Measurements from ENCODE around the gene PHEX. TPM values are rescaled to one million over a fixed set of nuclear protein-coding genes. Genes with fewer than 3 reads are reported as not detected.

Gene PHEX
- polyA plus RNA-seq, 1 donor (not counting 4 experiments of a cell fraction or from before 2014, with no cell fraction given) = 0.80 TPM

- Histone ChIP-seq H4K20me1 (ENCODE audit: control insufficient read depth, extremely low read depth, insufficient read depth, low read length) (no peaks in the 10 kb centered on the region), H3K9ac (ENCODE audit: control insufficient read depth, extremely low read depth, insufficient read depth, low read length) (no peak overlapping the region), H3K27me3 (ENCODE audit: control insufficient read depth, extremely low read depth, insufficient read depth, low read length) (no peaks in the 10 kb centered on the region), H3K4me3 (ENCODE audit: control insufficient read depth in 2 of 3, extremely low read depth in 1 of 3, insufficient read depth in 2 of 3, low read depth in 1 of 3, low read length in 3 of 3) (no peak overlapping the region), H2AFZ (ENCODE audit: control insufficient read depth, low read length) (no peak overlapping the region), H3K9me1 (ENCODE audit: control insufficient read depth, extremely low read depth, insufficient read depth, low read length) (no peaks in the 10 kb centered on the region), H3K79me2 (ENCODE audit: control insufficient read depth, insufficient read depth, low read length) (no peaks in the 10 kb centered on the region), H3K27ac (ENCODE audit: control insufficient read depth, insufficient read depth, low read length) (no peak overlapping the region), H3K36me3 (ENCODE audit: control insufficient read depth in 2 of 2, extremely low read depth in 1 of 2, insufficient read depth in 2 of 2, low read length in 2 of 2) (no peaks in the 10 kb centered on the region), H3K4me2 (ENCODE audit: control insufficient read depth, extremely low read depth, insufficient read depth, low read depth, low read length) (no peak overlapping the region), H3K4me1 (ENCODE audit: control insufficient read depth, extremely low read depth, insufficient read depth, low read length) (no peaks in the 10 kb centered on the region), H3K9me3 (ENCODE audit: control insufficient read depth, low read depth, low read length) (no peaks in the 10 kb centered on the region)
- dilution Hi-C loops (cut with MboI; ENCODE audit: extremely low pct_ligation_motif_present, low sequenced_read_pairs) = no loop called here
- FAIRE-seq (no peak), DNase-seq (ENCODE audit: low read depth, low spot score) (no peak)
- TF ChIP-seq EZH2 (IDR thresholded peaks at IDR 0.05; ENCODE audit: low read length) (no peak), CTCF (optimal IDR thresholded peaks at IDR 0.05 in 1 of 3, IDR thresholded peaks at IDR 0.05 in 1 of 3, conservative IDR thresholded peaks at IDR 0.05 in 1 of 3; ENCODE audit: extremely low read depth in 1 of 3, insufficient read depth in 2 of 3, low read length in 3 of 3) (no peak)
Observed at GRCh38 chrX:22095856-22096255, 63.7 kb downstream of the PHEX start.

GRCh38 chrX:22097012-22097694 is 65.0 kb downstream of the PHEX start:
- Histone ChIP-seq H3K4me2 (ENCODE audit: control insufficient read depth, extremely low read depth, insufficient read depth, low read depth, low read length) (no peak overlapping the region), H3K79me2 (ENCODE audit: control insufficient read depth, insufficient read depth, low read length) (no peaks in the 10 kb centered on the region), H3K9ac (ENCODE audit: control insufficient read depth, extremely low read depth, insufficient read depth, low read length) (no peak overlapping the region), H3K27ac (ENCODE audit: control insufficient read depth, insufficient read depth, low read length) (no peak overlapping the region), H3K27me3 (ENCODE audit: control insufficient read depth, extremely low read depth, insufficient read depth, low read length) (no peaks in the 10 kb centered on the region), H2AFZ (ENCODE audit: control insufficient read depth, low read length) (no peak overlapping the region), H3K4me1 (ENCODE audit: control insufficient read depth, extremely low read depth, insufficient read depth, low read length) (no peaks in the 10 kb centered on the region), H3K4me3 (ENCODE audit: control insufficient read depth in 2 of 3, extremely low read depth in 1 of 3, insufficient read depth in 2 of 3, low read depth in 1 of 3, low read length in 3 of 3) (no peak overlapping the region), H4K20me1 (ENCODE audit: control insufficient read depth, extremely low read depth, insufficient read depth, low read length) (no peaks in the 10 kb centered on the region), H3K9me1 (ENCODE audit: control insufficient read depth, extremely low read depth, insufficient read depth, low read length) (no peaks in the 10 kb centered on the region), H3K9me3 (ENCODE audit: control insufficient read depth, low read depth, low read length) (no peaks in the 10 kb centered on the region), H3K36me3 (ENCODE audit: control insufficient read depth in 2 of 2, extremely low read depth in 1 of 2, insufficient read depth in 2 of 2, low read length in 2 of 2) (no peaks in the 10 kb centered on the region)
- FAIRE-seq (no peak), DNase-seq (ENCODE audit: low read depth, low spot score) (no peak)
- dilution Hi-C loops (cut with MboI; ENCODE audit: extremely low pct_ligation_motif_present, low sequenced_read_pairs) = no loop called here
- TF ChIP-seq EZH2 (IDR thresholded peaks at IDR 0.05; ENCODE audit: low read length) (no peak), CTCF (optimal IDR thresholded peaks at IDR 0.05 in 1 of 3, IDR thresholded peaks at IDR 0.05 in 1 of 3, conservative IDR thresholded peaks at IDR 0.05 in 1 of 3; ENCODE audit: extremely low read depth in 1 of 3, insufficient read depth in 2 of 3, low read length in 3 of 3) (no peak)
